ENCODE measurements around the gene NDST1. TPM values are rescaled to one million over a fixed set of nuclear protein-coding genes. Genes with fewer than 3 reads are reported as not detected.

NDST1 gene
- total and polyA plus RNA-seq, 10 of the 15 experiments (the other 5 are each of a cell fraction or from before 2014, with no cell fraction given): 0.20 to 53.5 (median 12.9) TPM

DNA sequence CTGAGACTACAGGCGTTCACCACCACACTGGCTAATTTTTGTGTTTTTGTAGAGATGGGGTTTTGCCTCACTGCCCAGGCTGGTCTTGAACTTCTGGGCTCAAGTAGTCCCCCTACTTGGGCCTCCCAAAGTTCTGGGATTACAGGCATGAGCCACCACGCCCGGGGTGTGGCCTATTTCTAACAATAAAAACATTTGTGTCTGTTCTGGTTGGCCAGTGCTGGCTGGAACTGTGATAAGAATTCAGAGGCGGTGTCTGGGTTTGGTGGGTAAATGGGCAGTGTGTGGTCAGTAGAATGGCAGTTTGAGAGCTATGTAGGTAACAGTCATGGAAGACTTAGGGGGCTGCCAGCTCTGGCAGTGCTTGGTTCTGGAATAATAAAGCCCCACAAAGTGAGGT is 85.7 kb downstream of the NDST1 start:
- Histone ChIP-seq H3K27ac (ENCODE audit: control insufficient read depth, insufficient read depth) (no peak overlapping the region), H3K4me1 (ENCODE audit: control insufficient read depth, insufficient read depth, low read length) (peaks cover 13% of the 10 kb centered on the region), H3K9me3 (replicated peaks; ENCODE audit: control insufficient read depth, insufficient read depth, low read length) (no peaks in the 10 kb centered on the region), H3K4me2 (ENCODE audit: control insufficient read depth, insufficient read depth) (no peak overlapping the region), H3K36me3 (ENCODE audit: control insufficient read depth in 2 of 2, insufficient read depth in 2 of 2, low read length in 1 of 2) (no peaks in the 10 kb centered on the region), H3K4me3 (no peak overlapping the region), H4K20me1 (ENCODE audit: control insufficient read depth, insufficient read depth) (no peaks in the 10 kb centered on the region), H3K27me3 (replicated peaks in 1 of 2; ENCODE audit: control insufficient read depth in 2 of 2, insufficient read depth in 2 of 2, low read length in 1 of 2) (no peaks in the 10 kb centered on the region; a peak in 1 of 4 replicates), H2AFZ (ENCODE audit: control insufficient read depth, low read depth, low read length) (no peak overlapping the region), H3K9ac (ENCODE audit: control insufficient read depth, insufficient read depth, low read length) (no peak overlapping the region), H3K79me2 (ENCODE audit: control insufficient read depth, insufficient read depth, low read length) (no peaks in the 10 kb centered on the region)
- WGBS (ENCODE audit: insufficient coverage, insufficient replicate concordance, low lambda C conversion rate, missing lambda C conversion rate): 18% methylated on average over 4 of the region's 4 CpGs
- TF ChIP-seq, protein P1, sequence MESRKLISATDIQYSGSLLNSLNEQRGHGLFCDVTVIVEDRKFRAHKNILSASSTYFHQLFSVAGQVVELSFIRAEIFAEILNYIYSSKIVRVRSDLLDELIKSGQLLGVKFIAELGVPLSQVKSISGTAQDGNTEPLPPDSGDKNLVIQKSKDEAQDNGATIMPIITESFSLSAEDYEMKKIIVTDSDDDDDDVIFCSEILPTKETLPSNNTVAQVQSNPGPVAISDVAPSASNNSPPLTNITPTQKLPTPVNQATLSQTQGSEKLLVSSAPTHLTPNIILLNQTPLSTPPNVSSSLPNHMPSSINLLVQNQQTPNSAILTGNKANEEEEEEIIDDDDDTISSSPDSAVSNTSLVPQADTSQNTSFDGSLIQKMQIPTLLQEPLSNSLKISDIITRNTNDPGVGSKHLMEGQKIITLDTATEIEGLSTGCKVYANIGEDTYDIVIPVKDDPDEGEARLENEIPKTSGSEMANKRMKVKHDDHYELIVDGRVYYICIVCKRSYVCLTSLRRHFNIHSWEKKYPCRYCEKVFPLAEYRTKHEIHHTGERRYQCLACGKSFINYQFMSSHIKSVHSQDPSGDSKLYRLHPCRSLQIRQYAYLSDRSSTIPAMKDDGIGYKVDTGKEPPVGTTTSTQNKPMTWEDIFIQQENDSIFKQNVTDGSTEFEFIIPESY (IDR thresholded peaks at IDR 0.05): no peak
- no peak for TF ChIP-seq GATAD2B (conservative IDR thresholded peaks at IDR 0.05; ENCODE audit: low read depth)
- TF ChIP-seq SPI1 (IDR thresholded peaks at IDR 0.05; ENCODE audit: borderline replicate concordance, insufficient read depth, low read depth, low read length): no peak
- BruUV-seq (replicated peaks): no TSS peak
- FAIRE-seq: no peak
- no peak for ATAC-seq
- in situ Hi-C loops (cut with MboI) (no loop called here), intact Hi-C loops (cut with micrococcal nuclease; ENCODE audit: unreplicated experiment) (no loop called here)
- ChIA-PET RAD21 (ENCODE audit: unreplicated experiment) (no interaction called here), SMC1A (ENCODE audit: uncharacterized antibody, unreplicated experiment) (interaction anchor here (0.7 to 1.7 kb wide), 2 partner anchors 8 to 49 kb away, joined by 3 read pairs; no protein-coding TSS in a partner anchor), CTCF (no interaction called here), POLR2A (no interaction called here)
- no peak for DNase-seq (ENCODE audit: low read depth, low spot score)

DNA sequence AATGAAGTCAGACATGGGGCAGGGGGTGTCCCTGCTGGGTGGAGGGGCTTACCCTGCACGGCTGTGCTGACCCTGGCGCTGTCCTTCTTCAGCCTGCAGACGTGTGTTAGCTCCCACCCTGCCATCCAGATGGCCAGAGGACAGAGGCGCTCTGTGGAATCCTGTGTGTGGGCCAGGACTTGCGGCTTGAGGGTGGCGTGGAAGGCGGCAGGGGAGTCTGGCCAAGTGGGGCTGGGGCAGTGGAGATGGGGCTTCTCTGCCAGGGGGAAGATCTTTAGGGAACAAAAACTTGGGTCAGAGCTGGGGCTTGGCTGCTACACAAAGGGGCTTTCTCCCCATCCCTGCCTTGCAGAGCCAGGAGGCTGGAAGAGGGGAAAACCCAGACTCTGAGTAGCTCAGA is 86.1 kb downstream of the NDST1 start:
- Histone ChIP-seq H4K20me1 (ENCODE audit: control insufficient read depth, insufficient read depth) (no peaks in the 10 kb centered on the region), H3K4me2 (ENCODE audit: control insufficient read depth, insufficient read depth) (no peak overlapping the region), H3K4me1 (ENCODE audit: control insufficient read depth, insufficient read depth, low read length) (peaks cover 13% of the 10 kb centered on the region), H3K27me3 (replicated peaks in 1 of 2; ENCODE audit: control insufficient read depth in 2 of 2, insufficient read depth in 2 of 2, low read length in 1 of 2) (no peaks in the 10 kb centered on the region; a peak in 1 of 4 replicates), H2AFZ (ENCODE audit: control insufficient read depth, low read depth, low read length) (no peak overlapping the region), H3K79me2 (ENCODE audit: control insufficient read depth, insufficient read depth, low read length) (no peaks in the 10 kb centered on the region), H3K9me3 (replicated peaks; ENCODE audit: control insufficient read depth, insufficient read depth, low read length) (no peaks in the 10 kb centered on the region), H3K4me3 (no peak overlapping the region), H3K9ac (ENCODE audit: control insufficient read depth, insufficient read depth, low read length) (no peak overlapping the region), H3K36me3 (ENCODE audit: control insufficient read depth in 2 of 2, insufficient read depth in 2 of 2, low read length in 1 of 2) (no peaks in the 10 kb centered on the region), H3K27ac (ENCODE audit: control insufficient read depth, insufficient read depth) (no peak overlapping the region)
- POLR2A ChIA-PET: no interaction called here
- intact Hi-C loops (cut with micrococcal nuclease; ENCODE audit: unreplicated experiment): no loop called here
- in situ Hi-C loops (cut with MboI): no loop called here
- BruUV-seq (replicated peaks): no TSS peak
- RAD21 ChIA-PET (ENCODE audit: unreplicated experiment): no interaction called here
- CTCF ChIA-PET: interaction anchor here (1.0 to 1.2 kb wide), 2 partner anchors 34 to 60 kb away, joined by 3 to 4 read pairs; no protein-coding TSS in a partner anchor
- TF ChIP-seq FOS (IDR thresholded peaks at IDR 0.05; ENCODE audit: borderline replicate concordance, extremely low read depth, insufficient read length): no peak
- TF ChIP-seq, protein P2, sequence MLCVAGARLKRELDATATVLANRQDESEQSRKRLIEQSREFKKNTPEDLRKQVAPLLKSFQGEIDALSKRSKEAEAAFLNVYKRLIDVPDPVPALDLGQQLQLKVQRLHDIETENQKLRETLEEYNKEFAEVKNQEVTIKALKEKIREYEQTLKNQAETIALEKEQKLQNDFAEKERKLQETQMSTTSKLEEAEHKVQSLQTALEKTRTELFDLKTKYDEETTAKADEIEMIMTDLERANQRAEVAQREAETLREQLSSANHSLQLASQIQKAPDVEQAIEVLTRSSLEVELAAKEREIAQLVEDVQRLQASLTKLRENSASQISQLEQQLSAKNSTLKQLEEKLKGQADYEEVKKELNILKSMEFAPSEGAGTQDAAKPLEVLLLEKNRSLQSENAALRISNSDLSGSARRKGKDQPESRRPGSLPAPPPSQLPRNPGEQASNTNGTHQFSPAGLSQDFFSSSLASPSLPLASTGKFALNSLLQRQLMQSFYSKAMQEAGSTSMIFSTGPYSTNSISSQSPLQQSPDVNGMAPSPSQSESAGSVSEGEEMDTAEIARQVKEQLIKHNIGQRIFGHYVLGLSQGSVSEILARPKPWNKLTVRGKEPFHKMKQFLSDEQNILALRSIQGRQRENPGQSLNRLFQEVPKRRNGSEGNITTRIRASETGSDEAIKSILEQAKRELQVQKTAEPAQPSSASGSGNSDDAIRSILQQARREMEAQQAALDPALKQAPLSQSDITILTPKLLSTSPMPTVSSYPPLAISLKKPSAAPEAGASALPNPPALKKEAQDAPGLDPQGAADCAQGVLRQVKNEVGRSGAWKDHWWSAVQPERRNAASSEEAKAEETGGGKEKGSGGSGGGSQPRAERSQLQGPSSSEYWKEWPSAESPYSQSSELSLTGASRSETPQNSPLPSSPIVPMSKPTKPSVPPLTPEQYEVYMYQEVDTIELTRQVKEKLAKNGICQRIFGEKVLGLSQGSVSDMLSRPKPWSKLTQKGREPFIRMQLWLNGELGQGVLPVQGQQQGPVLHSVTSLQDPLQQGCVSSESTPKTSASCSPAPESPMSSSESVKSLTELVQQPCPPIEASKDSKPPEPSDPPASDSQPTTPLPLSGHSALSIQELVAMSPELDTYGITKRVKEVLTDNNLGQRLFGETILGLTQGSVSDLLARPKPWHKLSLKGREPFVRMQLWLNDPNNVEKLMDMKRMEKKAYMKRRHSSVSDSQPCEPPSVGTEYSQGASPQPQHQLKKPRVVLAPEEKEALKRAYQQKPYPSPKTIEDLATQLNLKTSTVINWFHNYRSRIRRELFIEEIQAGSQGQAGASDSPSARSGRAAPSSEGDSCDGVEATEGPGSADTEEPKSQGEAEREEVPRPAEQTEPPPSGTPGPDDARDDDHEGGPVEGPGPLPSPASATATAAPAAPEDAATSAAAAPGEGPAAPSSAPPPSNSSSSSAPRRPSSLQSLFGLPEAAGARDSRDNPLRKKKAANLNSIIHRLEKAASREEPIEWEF (IDR thresholded peaks at IDR 0.05; ENCODE audit: insufficient replicate concordance, low read depth, low read length): no peak
- no peak for TF ChIP-seq DPF2 (IDR thresholded peaks at IDR 0.05)
- SMC1A ChIA-PET (ENCODE audit: uncharacterized antibody, unreplicated experiment): interaction anchor here (0.7 to 1.7 kb wide), 2 partner anchors 8 to 49 kb away, joined by 3 read pairs; no protein-coding TSS in a partner anchor
- WGBS (ENCODE audit: insufficient coverage, insufficient replicate concordance, low lambda C conversion rate, missing lambda C conversion rate): 53% methylated on average over 7 of the region's 7 CpGs
- DNase-seq (ENCODE audit: low read depth, low spot score) (no peak), FAIRE-seq (no peak), ATAC-seq (no peak)

Data from GM12878 (cell line).